ENCODE measurements around the gene WIPF2. TPM values are rescaled to one million over a fixed set of nuclear protein-coding genes. Genes with fewer than 3 reads are reported as not detected.

Gene WIPF2
- total RNA-seq, 1 experiment from 2014 or later, result 327 TPM

DNA sequence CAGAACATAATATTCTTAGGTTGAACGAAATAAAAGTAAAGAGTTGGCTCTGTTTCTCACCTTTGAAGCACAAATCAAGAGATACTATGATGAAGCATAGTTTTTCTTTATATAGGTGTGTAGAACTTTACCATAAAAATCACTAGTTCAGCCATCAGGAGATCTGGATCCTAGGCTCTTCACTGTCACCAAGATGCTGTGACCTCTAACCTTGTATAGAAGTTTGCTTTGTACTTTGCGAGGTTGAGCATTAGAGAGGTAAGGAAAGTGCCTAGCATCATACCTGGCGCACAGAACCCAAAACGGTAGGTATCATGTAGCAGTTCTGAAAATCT lies 68.0 kb downstream of the WIPF2 start:
- Mint-ChIP-seq H3K4me3 (ENCODE audit: low read depth, unreplicated experiment) (peak overlapping the region; percentile 83), H3K4me1 (ENCODE audit: low read depth, unreplicated experiment) (peaks cover 77% of the 10 kb centered on the region), H3K27ac (ENCODE audit: unreplicated experiment) (peak overlapping the region; percentile 90), H3K27me3 (ENCODE audit: unreplicated experiment) (no peaks in the 10 kb centered on the region), H3K36me3 (ENCODE audit: insufficient read depth, unreplicated experiment) (peaks cover 95% of the 10 kb centered on the region), H3K9me3 (ENCODE audit: low read depth, unreplicated experiment) (no peaks in the 10 kb centered on the region)
- TF ChIP-seq, protein P1, sequence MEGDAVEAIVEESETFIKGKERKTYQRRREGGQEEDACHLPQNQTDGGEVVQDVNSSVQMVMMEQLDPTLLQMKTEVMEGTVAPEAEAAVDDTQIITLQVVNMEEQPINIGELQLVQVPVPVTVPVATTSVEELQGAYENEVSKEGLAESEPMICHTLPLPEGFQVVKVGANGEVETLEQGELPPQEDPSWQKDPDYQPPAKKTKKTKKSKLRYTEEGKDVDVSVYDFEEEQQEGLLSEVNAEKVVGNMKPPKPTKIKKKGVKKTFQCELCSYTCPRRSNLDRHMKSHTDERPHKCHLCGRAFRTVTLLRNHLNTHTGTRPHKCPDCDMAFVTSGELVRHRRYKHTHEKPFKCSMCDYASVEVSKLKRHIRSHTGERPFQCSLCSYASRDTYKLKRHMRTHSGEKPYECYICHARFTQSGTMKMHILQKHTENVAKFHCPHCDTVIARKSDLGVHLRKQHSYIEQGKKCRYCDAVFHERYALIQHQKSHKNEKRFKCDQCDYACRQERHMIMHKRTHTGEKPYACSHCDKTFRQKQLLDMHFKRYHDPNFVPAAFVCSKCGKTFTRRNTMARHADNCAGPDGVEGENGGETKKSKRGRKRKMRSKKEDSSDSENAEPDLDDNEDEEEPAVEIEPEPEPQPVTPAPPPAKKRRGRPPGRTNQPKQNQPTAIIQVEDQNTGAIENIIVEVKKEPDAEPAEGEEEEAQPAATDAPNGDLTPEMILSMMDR (IDR thresholded peaks at IDR 0.05; ENCODE audit: unreplicated experiment), result no peak
- BruUV-seq (replicated peaks), result no TSS peak
- no peak for DNase-seq
- CTCF ChIA-PET, result interaction anchor here (4.4 to 9.9 kb wide), 2 partner anchors 68 to 87 kb away, joined by 171 to 181 read pairs; partner anchors contain the start of gene WIPF2
- intact Hi-C loops (cut with micrococcal nuclease; ENCODE audit: unreplicated experiment), result loop anchor here (1.0 to 10.0 kb wide), 5 partner anchors 146 to 652 kb away; partner anchors contain the start of genes GRB7, LRRC3C, MIEN1 and ORMDL3

DNA sequence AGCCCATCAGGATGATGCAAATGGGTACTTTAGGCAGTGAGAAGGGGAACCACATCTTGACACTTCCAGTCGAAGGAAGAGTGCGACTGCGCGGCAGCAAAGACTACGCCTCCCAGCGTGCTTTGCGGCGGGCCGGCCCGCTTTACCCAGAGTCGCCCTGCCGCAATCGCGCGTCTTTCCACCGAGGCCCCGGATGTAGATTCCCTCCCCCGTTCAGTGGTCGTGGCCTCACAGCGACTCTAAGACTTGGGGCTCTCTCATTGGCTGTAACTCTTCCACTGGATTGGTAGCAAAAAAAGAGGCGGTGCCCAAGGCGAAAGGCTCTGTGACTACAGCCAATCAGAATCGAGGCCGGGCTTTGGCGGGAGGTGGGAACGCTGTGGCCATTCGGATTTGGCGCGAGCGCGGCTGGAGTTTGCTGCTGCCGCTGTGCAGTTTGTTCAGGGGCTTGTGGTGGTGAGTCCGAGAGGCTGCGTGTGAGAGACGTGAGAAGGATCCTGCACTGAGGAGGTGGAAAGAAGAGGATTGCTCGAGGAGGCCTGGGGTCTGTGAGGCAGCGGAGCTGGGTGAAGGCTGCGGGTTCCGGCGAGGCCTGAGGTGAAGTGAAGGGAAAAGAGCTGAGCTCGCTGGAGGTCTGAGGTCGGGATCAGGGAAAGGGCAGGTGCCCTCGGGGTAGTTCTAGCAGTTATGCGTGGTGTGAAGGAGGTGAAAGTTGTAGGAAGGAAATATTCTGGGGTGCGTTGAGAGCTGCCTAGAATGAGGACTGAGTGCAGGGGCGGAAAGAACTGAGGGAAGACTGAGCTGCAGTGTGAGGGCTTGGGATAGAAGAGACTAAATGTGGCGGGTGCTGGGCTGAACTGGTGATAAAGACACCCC lies 68.6 kb downstream of the WIPF2 start, which contains the start of gene CDC6:
Gene CDC6 (plus strand): TSS at position 386 of the 876 bp plus-strand sequence. CDS start 1,542 bp downstream, outside the sequence.
- CTCF ChIA-PET, result interaction anchor here (0.6 to 9.9 kb wide), 47 partner anchors 10 to 1046 kb away, joined by 3 to 181 read pairs (median 4); partner anchors contain the start of genes CASC3, MSL1, NR1D1 and TOP2A
- BruUV-seq (replicated peaks), result TSS peak; percentile 26

DNA sequence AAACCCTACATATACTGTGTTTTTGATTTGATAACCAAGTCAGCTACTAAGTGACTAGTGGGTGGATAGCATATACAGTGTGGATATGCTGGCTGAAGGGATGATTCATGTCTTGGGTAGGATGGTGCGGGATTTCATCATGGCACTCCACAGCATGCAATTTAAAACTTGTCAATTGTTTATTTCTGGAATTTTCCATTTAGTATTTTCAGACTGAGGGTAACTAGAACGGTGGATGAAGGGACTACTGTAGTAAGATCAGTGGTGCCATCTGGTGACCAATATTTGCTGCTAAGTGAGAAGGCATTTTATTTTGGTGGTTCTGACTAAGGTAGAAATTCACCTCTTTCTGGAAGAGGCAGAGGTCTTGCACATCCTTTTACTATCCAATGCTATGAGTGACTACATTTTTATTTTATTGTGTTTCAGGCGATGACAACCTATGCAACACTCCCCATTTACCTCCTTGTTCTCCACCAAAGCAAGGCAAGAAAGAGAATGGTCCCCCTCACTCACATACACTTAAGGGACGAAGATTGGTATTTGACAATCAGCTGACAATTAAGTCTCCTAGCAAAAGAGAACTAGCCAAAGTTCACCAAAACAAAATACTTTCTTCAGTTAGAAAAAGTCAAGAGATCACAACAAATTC lies 71.7 kb downstream of the WIPF2 start:
- CTCF ChIA-PET, result interaction anchor here (0.6 to 9.9 kb wide), 43 partner anchors 8 to 603 kb away, joined by 3 to 181 read pairs (median 7); partner anchors contain the start of genes CSF3, IGFBP4, MED24 and NR1D1
- Mint-ChIP-seq H3K27me3 (ENCODE audit: unreplicated experiment) (no peaks in the 10 kb centered on the region), H3K27ac (ENCODE audit: unreplicated experiment) (peak overlapping the region; percentile 90), H3K4me3 (ENCODE audit: low read depth, unreplicated experiment) (peak overlapping the region; percentile 83), H3K36me3 (ENCODE audit: insufficient read depth, unreplicated experiment) (peaks cover 98% of the 10 kb centered on the region), H3K4me1 (ENCODE audit: low read depth, unreplicated experiment) (peaks cover 58% of the 10 kb centered on the region), H3K9me3 (ENCODE audit: low read depth, unreplicated experiment) (no peaks in the 10 kb centered on the region)
- TF ChIP-seq, protein P1 (IDR thresholded peaks at IDR 0.05; ENCODE audit: unreplicated experiment), result no peak
- intact Hi-C loops (cut with micrococcal nuclease; ENCODE audit: unreplicated experiment), result loop anchor here (1.0 to 2.0 kb wide), 4 partner anchors 40 to 177 kb away; partner anchors contain the start of gene WIPF2
- DNase-seq, result peak; percentile 97
- no TSS peak for BruUV-seq (replicated peaks)

More for the DNA sequence above, 68.6 kb downstream of the WIPF2 start, which contains the start of gene CDC6:
- DNase-seq, result peak; percentile 100
- Mint-ChIP-seq H3K36me3 (ENCODE audit: insufficient read depth, unreplicated experiment) (peaks cover 95% of the 10 kb centered on the region), H3K4me3 (ENCODE audit: low read depth, unreplicated experiment) (peak within 1 kb of the TSS; percentile 83), H3K27ac (ENCODE audit: unreplicated experiment) (peak within 1 kb of the TSS; percentile 90), H3K27me3 (ENCODE audit: unreplicated experiment) (no peaks in the 10 kb centered on the region), H3K9me3 (ENCODE audit: low read depth, unreplicated experiment) (no peaks in the 10 kb centered on the region), H3K4me1 (ENCODE audit: low read depth, unreplicated experiment) (peaks cover 71% of the 10 kb centered on the region)
- intact Hi-C loops (cut with micrococcal nuclease; ENCODE audit: unreplicated experiment), result loop anchor here (1.0 to 10.0 kb wide), 6 partner anchors 146 to 653 kb away; partner anchors contain the start of genes GRB7, LRRC3C, MIEN1 and ORMDL3
- TF ChIP-seq, protein P1 (IDR thresholded peaks at IDR 0.05; ENCODE audit: unreplicated experiment), result no peak

DNA sequence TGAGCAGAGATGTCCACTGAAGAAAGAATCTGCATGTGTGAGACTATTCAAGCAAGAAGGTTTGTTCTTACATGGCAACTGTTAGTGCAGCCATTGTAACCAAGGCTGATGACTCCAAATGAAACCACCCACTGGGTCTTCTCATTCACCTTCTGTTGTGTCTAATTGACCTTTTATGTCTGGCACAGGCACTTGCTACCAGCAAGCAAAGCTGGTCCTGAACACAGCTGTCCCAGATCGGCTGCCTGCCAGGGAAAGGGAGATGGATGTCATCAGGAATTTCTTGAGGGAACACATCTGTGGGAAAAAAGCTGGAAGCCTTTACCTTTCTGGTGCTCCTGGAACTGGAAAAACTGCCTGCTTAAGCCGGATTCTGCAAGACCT lies 72.2 kb downstream of the WIPF2 start:
- DNase-seq, result peak; percentile 18
- intact Hi-C loops (cut with micrococcal nuclease; ENCODE audit: unreplicated experiment), result loop anchor here (2.0 kb wide), 1 partner anchor 40 kb away; no protein-coding TSS in a partner anchor
- peak overlapping the region; percentile 90 for H3K27ac Mint-ChIP-seq (ENCODE audit: unreplicated experiment)
- H3K4me3 Mint-ChIP-seq (ENCODE audit: low read depth, unreplicated experiment), result no peak overlapping the region
- CTCF ChIA-PET, result interaction anchor here (1.2 to 9.9 kb wide), 15 partner anchors 8 to 432 kb away, joined by 3 to 181 read pairs (median 9); partner anchors contain the start of gene WIPF2
- no peaks in the 10 kb centered on the region for H3K9me3 Mint-ChIP-seq (ENCODE audit: low read depth, unreplicated experiment)
- H3K36me3 Mint-ChIP-seq (ENCODE audit: insufficient read depth, unreplicated experiment), result peaks cover 100% of the 10 kb centered on the region
- BruUV-seq (replicated peaks), result no TSS peak
- TF ChIP-seq, protein P1 (IDR thresholded peaks at IDR 0.05; ENCODE audit: unreplicated experiment), result no peak
- no peaks in the 10 kb centered on the region for H3K27me3 Mint-ChIP-seq (ENCODE audit: unreplicated experiment)
- peaks cover 60% of the 10 kb centered on the region for H3K4me1 Mint-ChIP-seq (ENCODE audit: low read depth, unreplicated experiment)
